B cell (primary cell): Measurements from ENCODE around the gene FGF18. TPM values are rescaled to one million over a fixed set of nuclear protein-coding genes. Genes with fewer than 3 reads are reported as not detected.

ENCODE experiments used
- ATAC-seq: fragments of 200-7000 bp; cut with Tn5 transposase; one replicate; pipeline ENCODE4 v1.10.0; 2021; ENCODE audit warnings: low read depth, mild to moderate bottlenecking, moderate number of reproducible peaks, moderate library complexity
- CTCF ChIA-PET: fragments of 350-600 bp; sonication (Branson Sonifier 250); formaldehyde crosslinking; loops from one replicate; lab custom pipeline; 2021; ENCODE audit warnings: antibody characterized with exemption, inconsistent platforms; lab: Charles Lee
- POLR2A ChIA-PET: fragments of 350-600 bp; sonication (Branson Sonifier 250); formaldehyde crosslinking; loops from one replicate; lab custom pipeline; 2021; ENCODE audit warnings: antibody characterized with exemption; lab: Charles Lee
- DNase-seq: peaks from one replicate; pipeline ENCODE4 v3.0.0; 2013
- H2AFZ ChIP-seq: 2 replicates; pipeline ENCODE4 v1.6.1; 2012; ENCODE audit warnings: mild to moderate bottlenecking, low read depth, low read length; ENCODE audit not compliant: insufficient read depth, poor library complexity, severe bottlenecking
- H3K27ac ChIP-seq, 2 donors: 1 replicate in 1 of 2; 2 replicates in 1 of 2; pipeline ENCODE4 v1.5.1; 2012 to 2013; ENCODE audit warnings: low read length in 2 of 2, mild to moderate bottlenecking in 2 of 2, moderate library complexity in 1 of 2
- H3K27me3 ChIP-seq, 4 experiments: fragments of 200-600 bp in 1 of 4; sonication (generic) in 1 of 4; replicated peaks in 1 of 4; 1 replicate in 2 of 4; 2 replicates in 2 of 4; pipeline versions ENCODE4 v1.6.1 to v1.7.0; 2013 to 2016; ENCODE audit warnings: low read length in 3 of 4, mild to moderate bottlenecking in 2 of 4, mixed read lengths in 1 of 4, moderate library complexity in 1 of 4; ENCODE audit not compliant: insufficient read depth in 4 of 4, control insufficient read depth in 3 of 4; ENCODE audit errors: control extremely low read depth in 1 of 4
- H3K36me3 ChIP-seq, 2 experiments: replicated peaks in 1 of 2; 1 replicate in 1 of 2; 2 replicates in 1 of 2; pipeline versions ENCODE4 v1.6.1 to v1.7.1; 2013; ENCODE audit warnings: low read length in 1 of 2; ENCODE audit not compliant: insufficient read depth in 2 of 2, control insufficient read depth in 1 of 2; ENCODE audit errors: control extremely low read depth in 1 of 2, extremely low read depth in 1 of 2
- H3K4me1 ChIP-seq, 2 donors: fragments of 200-600 bp in 1 of 2; sonication (generic) in 1 of 2; 1 replicate in 1 of 2; 2 replicates in 1 of 2; pipeline versions ENCODE4 v1.5.1 to v1.6.1; 2013 to 2017; ENCODE audit warnings: low read length in 2 of 2; ENCODE audit not compliant: control insufficient read depth in 2 of 2, insufficient read depth in 2 of 2
- H3K4me2 ChIP-seq: replicated peaks from 2 replicates; pipeline ENCODE3; 2012; ENCODE audit warnings: mild to moderate bottlenecking, low read depth, low read length; ENCODE audit not compliant: poor library complexity, severe bottlenecking
- H3K4me3 ChIP-seq, 5 experiments: fragments of 200-600 bp in 1 of 5; sonication (generic) in 1 of 5; 1 replicate in 3 of 5; 2 replicates in 2 of 5; pipeline versions ENCODE4 v1.5.1 to v1.7.0; 2011 to 2016; ENCODE audit warnings: low read length in 4 of 5, mild to moderate bottlenecking in 4 of 5, low read depth in 2 of 5, control low read depth in 1 of 5, moderate library complexity in 1 of 5; ENCODE audit not compliant: insufficient read depth in 1 of 5; ENCODE audit errors: control extremely low read depth in 1 of 5, extremely low read depth in 1 of 5
- H3K79me2 ChIP-seq: fragments of 200-600 bp; sonication (generic); one replicate; pipeline ENCODE4 v1.6.0; 2016; ENCODE audit warnings: low read length; ENCODE audit not compliant: control insufficient read depth, insufficient read depth
- H3K9ac ChIP-seq: fragments of 200-600 bp; sonication (generic); 2 replicates; pipeline ENCODE4 v1.6.1; 2017; ENCODE audit warnings: mild to moderate bottlenecking, low read length, moderate library complexity
- H3K9me3 ChIP-seq, 3 donors: one replicate each; pipeline versions ENCODE4 v1.6.1 to v1.7.1; 2013; ENCODE audit warnings: low read length in 2 of 3; ENCODE audit not compliant: control insufficient read depth in 2 of 3, insufficient read depth in 1 of 3; ENCODE audit errors: control extremely low read depth in 1 of 3
- H4K20me1 ChIP-seq: 2 replicates; pipeline ENCODE4 v1.6.0; 2012; ENCODE audit warnings: mild to moderate bottlenecking, low read length; ENCODE audit not compliant: insufficient read depth, control insufficient read depth, poor library complexity, severe bottlenecking
- H3K27ac Mint-ChIP-seq: one replicate; pipeline ENCODE4 v1.8.0; 2021; ENCODE audit warnings: mixed read lengths
- H3K27me3 Mint-ChIP-seq: one replicate; pipeline ENCODE4 v1.8.0; 2021; ENCODE audit warnings: mixed read lengths
- H3K4me1 Mint-ChIP-seq: one replicate; pipeline ENCODE4 v1.8.0; 2021; ENCODE audit warnings: mixed read lengths
- H3K4me3 Mint-ChIP-seq: one replicate; pipeline ENCODE4 v1.8.0; 2021; ENCODE audit warnings: mixed read lengths
- H3K9me3 Mint-ChIP-seq: one replicate; pipeline ENCODE4 v1.8.0; 2022; ENCODE audit warnings: mixed read lengths; ENCODE audit not compliant: insufficient read depth
- CTCF ChIP-seq: fragments of 200-600 bp; IDR thresholded peaks from one replicate; pipeline ENCODE4 v1.8.0; 2022; ENCODE audit warnings: antibody characterized with exemption, mild to moderate bottlenecking
- EZH2 ChIP-seq: IDR thresholded peaks from 2 replicates; pipeline ENCODE4 v1.6.1; 2012; ENCODE audit warnings: borderline replicate concordance, low read depth, mild to moderate bottlenecking, moderate library complexity, low read length; ENCODE audit not compliant: insufficient read depth, poor library complexity, severe bottlenecking
- WGBS: methylation state at CpG from one replicate; pipeline ENCODE4 v1.1.5; 2013; ENCODE audit warnings: missing lambda C conversion rate; ENCODE audit not compliant: insufficient coverage; 5-methylcytosine and 5-hydroxymethylcytosine counted together
- intact Hi-C: fragments of 100-400 bp; cut with micrococcal nuclease; formaldehyde crosslinking; loops from one replicate; pipeline ENCODE4 v1.10.0; 2022
- polyA plus RNA-seq: library from polyadenylated mRNA; depleted of rRNA; stranded (reverse); fragments of >200 nt; gene quantifications from 2 replicates; pipeline ENCODE4 v1.2.3, GENCODE V29; 2012
- total RNA-seq, 2 donors: library from RNA; stranded (reverse); fragments of 120-200 nt in 1 of 2; gene quantifications; 1 replicate in 1 of 2; 2 replicates in 1 of 2; pipeline versions ENCODE4 v1.2.3 to v1.2.4, GENCODE V29; 2013 to 2022

The FGF18 gene
- total and polyA plus RNA-seq, 2 donors (not counting 1 experiment from before 2014, with no cell fraction given), result 0.06 to 0.15 TPM

GRCh38 chr5:171437286-171437821, 17.9 kb downstream of the FGF18 start:
- Mint-ChIP-seq H3K27me3 (no peaks in the 10 kb centered on the region), H3K4me1 (no peaks in the 10 kb centered on the region), H3K9me3 (no peaks in the 10 kb centered on the region), H3K4me3 (no peak overlapping the region), H3K27ac (no peak overlapping the region)
- no peak overlapping the region for H3K27ac ChIP-seq
- 83% methylated on average over 14 of the region's 14 CpGs for WGBS
- H3K27me3 ChIP-seq, result no peaks in the 10 kb centered on the region
- ATAC-seq (no peak), DNase-seq (no peak)
- ChIA-PET CTCF (no interaction called here), POLR2A (no interaction called here)
- H3K4me2 ChIP-seq, result no peak overlapping the region
- no peak overlapping the region for H2AFZ ChIP-seq
- no peaks in the 10 kb centered on the region for H4K20me1 ChIP-seq
- no peaks in the 10 kb centered on the region for H3K4me1 ChIP-seq
- TF ChIP-seq CTCF, result no peak
- H3K79me2 ChIP-seq, result no peaks in the 10 kb centered on the region
- H3K9me3 ChIP-seq, result no peaks in the 10 kb centered on the region
- no peak overlapping the region for H3K9ac ChIP-seq
- no peaks in the 10 kb centered on the region for H3K36me3 ChIP-seq
- intact Hi-C loops, result no loop called here
- no peak overlapping the region for H3K4me3 ChIP-seq

GRCh38 chr5:171438738-171439137, 19.3 kb downstream of the FGF18 start:
- Histone ChIP-seq H4K20me1 (no peaks in the 10 kb centered on the region), H3K36me3 (no peaks in the 10 kb centered on the region), H3K27me3 (no peaks in the 10 kb centered on the region), H3K9ac (no peak overlapping the region), H3K4me2 (no peak overlapping the region), H3K79me2 (no peaks in the 10 kb centered on the region), H3K9me3 (no peaks in the 10 kb centered on the region), H3K4me3 (no peak overlapping the region), H2AFZ (no peak overlapping the region), H3K27ac (no peak overlapping the region), H3K4me1 (no peaks in the 10 kb centered on the region)
- ChIA-PET POLR2A (no interaction called here), CTCF (no interaction called here)
- Mint-ChIP-seq H3K27me3 (no peaks in the 10 kb centered on the region), H3K4me3 (no peak overlapping the region), H3K27ac (no peak overlapping the region), H3K4me1 (no peaks in the 10 kb centered on the region), H3K9me3 (no peaks in the 10 kb centered on the region)
- intact Hi-C loops, result no loop called here
- no peak for TF ChIP-seq EZH2
- no peak for TF ChIP-seq CTCF
- DNase-seq (no peak), ATAC-seq (no peak)
- 98% methylated on average over 3 of the region's 4 CpGs for WGBS
